Vagina (tissue), 2 donors: Measurements from ENCODE around the gene ATP7B.

ENCODE experiments used
- CTCF ChIP-seq, 3 experiments: fragments of 450-650 bp in 2 of 3; fragments of 200-600 bp in 1 of 3; sonication (generic) in 1 of 3; IDR thresholded peaks; one replicate each; pipeline ENCODE4 v1.5.1; 2017 to 2019; ENCODE audit warnings: antibody characterized with exemption in 3 of 3, mild to moderate bottlenecking in 2 of 3, moderate library complexity in 2 of 3
- POLR2A ChIP-seq, 2 donors: fragments of 450-650 bp; IDR thresholded peaks; one replicate each; pipeline ENCODE4 v1.6.1; 2017; ENCODE audit warnings: antibody characterized with exemption in 2 of 2, mild to moderate bottlenecking in 2 of 2, moderate library complexity in 2 of 2

- TF ChIP-seq CTCF (IDR thresholded peaks at IDR 0.05) (no peak), POLR2A (IDR thresholded peaks at IDR 0.05) (no peak)
Measured at GRCh38 chr13:51927129-51927528, 84.1 kb downstream of the ATP7B start.
